HL-60 (cell line): ENCODE measurements around the gene NAPB.

ENCODE experiments used
- POLR2AphosphoS5 ChIP-seq: IDR thresholded peaks from 2 replicates; pipeline ENCODE4 v1.6.1; 2012; ENCODE audit warnings: low read depth
- SPI1 ChIP-seq: IDR thresholded peaks from 2 replicates; pipeline ENCODE4 v1.6.1; 2012; ENCODE audit warnings: low read depth, mild to moderate bottlenecking, borderline replicate concordance
- TF ChIP-seq, protein P1 (sequence below): IDR thresholded peaks from one replicate; pipeline ENCODE4 v1.5.1; 2011; ENCODE audit warnings: low read length, control low read depth, inconsistent platforms; ENCODE audit not compliant: insufficient read depth

DNA sequence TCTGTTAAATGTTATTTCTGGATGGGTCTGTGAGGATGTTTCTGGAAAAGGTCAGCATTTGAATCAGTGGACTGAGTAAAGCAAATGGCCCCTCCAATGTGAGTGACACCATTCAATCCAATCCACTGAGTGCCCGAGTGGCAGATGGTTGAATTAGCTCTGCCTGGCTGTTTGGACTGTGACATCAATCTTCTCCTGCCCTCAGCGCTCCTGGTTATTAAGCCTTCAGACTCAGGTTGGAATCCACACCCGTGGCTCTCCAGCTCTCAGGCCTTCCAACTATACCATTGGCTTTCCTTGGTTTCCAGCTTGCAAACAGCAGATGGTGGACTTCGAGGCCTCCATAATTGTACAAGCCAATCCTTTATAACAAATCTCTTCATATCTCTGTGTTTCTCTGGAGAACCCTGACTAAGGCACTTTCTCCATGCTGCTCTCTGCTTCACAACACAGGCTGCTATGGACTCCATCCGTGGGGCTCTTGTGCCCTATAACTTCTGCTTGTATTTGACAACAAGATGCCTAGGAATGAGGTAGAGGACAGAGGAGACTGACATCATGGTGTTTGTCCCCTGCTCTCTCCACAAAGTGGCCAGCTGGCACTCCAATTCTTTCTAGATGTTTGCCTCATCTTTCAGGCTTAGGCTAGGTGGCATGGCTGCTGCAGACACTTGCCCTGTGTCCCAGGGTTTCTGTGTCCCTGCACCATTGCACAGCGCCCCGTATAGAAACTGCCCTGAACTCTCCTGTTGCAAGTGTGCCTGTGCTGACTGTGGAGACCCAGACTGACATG is 13.4 kb upstream of the NAPB start:
- TF ChIP-seq, protein P1, sequence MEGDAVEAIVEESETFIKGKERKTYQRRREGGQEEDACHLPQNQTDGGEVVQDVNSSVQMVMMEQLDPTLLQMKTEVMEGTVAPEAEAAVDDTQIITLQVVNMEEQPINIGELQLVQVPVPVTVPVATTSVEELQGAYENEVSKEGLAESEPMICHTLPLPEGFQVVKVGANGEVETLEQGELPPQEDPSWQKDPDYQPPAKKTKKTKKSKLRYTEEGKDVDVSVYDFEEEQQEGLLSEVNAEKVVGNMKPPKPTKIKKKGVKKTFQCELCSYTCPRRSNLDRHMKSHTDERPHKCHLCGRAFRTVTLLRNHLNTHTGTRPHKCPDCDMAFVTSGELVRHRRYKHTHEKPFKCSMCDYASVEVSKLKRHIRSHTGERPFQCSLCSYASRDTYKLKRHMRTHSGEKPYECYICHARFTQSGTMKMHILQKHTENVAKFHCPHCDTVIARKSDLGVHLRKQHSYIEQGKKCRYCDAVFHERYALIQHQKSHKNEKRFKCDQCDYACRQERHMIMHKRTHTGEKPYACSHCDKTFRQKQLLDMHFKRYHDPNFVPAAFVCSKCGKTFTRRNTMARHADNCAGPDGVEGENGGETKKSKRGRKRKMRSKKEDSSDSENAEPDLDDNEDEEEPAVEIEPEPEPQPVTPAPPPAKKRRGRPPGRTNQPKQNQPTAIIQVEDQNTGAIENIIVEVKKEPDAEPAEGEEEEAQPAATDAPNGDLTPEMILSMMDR = no peak
- TF ChIP-seq POLR2AphosphoS5 = no peak
- TF ChIP-seq SPI1 = no peak
